Measurements from ENCODE around the gene DMRT2.

Gene DMRT2

DNA sequence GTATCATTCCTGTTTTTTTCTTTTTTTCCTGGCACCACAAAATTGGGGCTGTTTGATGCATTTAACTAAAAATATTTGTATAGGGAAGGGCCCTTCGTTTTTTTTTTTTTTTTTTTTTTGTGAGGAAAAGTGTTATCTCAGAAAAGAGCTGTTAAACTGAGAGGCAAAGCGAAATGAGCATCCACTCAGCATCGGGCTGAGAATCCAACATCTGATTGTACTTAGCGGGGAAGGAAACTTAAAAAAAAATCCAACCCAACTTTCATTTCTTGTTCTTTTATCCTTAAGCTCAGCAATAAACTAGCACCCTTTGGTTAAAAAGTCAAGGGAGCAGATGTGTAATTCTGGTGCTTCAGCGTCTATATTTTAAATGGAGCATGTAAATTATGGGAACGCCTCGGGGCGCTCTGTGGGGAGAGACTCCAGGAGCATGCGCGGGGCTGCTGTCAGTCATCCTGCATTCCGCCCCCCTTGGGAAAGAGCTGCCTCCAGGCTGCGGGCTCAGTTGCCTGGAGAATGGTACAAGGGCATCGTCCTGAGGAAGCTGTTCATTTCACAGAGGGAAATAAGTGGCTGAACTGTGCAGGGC, 33.3 kb downstream of the DMRT2 start:
- TF ChIP-seq, protein P1, sequence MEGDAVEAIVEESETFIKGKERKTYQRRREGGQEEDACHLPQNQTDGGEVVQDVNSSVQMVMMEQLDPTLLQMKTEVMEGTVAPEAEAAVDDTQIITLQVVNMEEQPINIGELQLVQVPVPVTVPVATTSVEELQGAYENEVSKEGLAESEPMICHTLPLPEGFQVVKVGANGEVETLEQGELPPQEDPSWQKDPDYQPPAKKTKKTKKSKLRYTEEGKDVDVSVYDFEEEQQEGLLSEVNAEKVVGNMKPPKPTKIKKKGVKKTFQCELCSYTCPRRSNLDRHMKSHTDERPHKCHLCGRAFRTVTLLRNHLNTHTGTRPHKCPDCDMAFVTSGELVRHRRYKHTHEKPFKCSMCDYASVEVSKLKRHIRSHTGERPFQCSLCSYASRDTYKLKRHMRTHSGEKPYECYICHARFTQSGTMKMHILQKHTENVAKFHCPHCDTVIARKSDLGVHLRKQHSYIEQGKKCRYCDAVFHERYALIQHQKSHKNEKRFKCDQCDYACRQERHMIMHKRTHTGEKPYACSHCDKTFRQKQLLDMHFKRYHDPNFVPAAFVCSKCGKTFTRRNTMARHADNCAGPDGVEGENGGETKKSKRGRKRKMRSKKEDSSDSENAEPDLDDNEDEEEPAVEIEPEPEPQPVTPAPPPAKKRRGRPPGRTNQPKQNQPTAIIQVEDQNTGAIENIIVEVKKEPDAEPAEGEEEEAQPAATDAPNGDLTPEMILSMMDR (IDR thresholded peaks at IDR 0.05; ENCODE audit: low read depth, low read length): no peak
- no peak overlapping the region for H3K4me3 ChIP-seq (replicated peaks in 1 of 2; ENCODE audit: low read depth in 2 of 2, low read length in 2 of 2)
- no peak for DNase-seq (ENCODE audit: low read depth in 2 of 2)

DNA sequence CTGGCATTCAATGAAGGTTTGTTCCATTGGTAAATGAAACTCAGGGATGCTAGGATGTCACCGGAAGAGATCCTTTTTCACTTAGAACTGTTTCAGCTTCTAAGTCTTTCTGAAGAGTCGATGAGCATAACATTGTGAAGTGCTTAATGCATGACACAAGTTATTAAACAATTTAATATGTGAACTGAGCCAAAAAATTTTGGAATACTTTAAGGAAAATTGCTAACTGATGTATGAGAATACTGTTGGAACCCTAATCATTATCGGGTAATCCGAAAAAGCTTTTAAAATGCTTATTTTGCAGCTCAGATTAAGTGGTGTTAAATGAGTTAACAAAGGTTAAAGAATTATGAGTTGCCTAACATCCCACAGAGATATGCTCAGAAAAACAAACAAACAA, 34.9 kb downstream of the DMRT2 start:
- no peak for DNase-seq (ENCODE audit: low read depth in 2 of 2)
- TF ChIP-seq, protein P1 (IDR thresholded peaks at IDR 0.05; ENCODE audit: low read depth, low read length): no peak

DNA sequence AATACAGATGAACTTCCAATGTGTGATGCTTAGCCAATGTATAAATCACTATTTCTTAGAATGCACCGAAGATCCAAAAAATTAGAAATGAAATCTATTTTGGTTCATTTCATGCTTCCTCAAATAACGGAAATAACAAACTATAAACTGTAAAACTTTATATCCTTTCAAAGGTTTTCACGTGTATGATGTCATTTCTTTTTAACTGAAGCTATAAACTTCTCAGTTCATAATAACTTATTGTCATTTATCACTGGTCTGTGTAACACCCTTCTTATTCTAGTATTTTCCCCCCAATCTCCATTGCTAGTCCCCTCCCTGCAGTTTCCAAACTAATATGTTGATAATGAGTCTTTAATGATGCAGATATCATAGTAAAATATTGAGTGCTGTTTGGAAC, 36.4 kb downstream of the DMRT2 start:
- TF ChIP-seq, protein P1 (IDR thresholded peaks at IDR 0.05; ENCODE audit: low read depth, low read length): no peak
- DNase-seq (ENCODE audit: low read depth in 2 of 2): no peak
- H3K4me3 ChIP-seq (replicated peaks in 1 of 2; ENCODE audit: low read depth in 2 of 2, low read length in 2 of 2): no peak overlapping the region

More for the DNA sequence above, 34.9 kb downstream of the DMRT2 start:
- H3K4me3 ChIP-seq (replicated peaks in 1 of 2; ENCODE audit: low read depth in 2 of 2, low read length in 2 of 2): no peak overlapping the region

DNA sequence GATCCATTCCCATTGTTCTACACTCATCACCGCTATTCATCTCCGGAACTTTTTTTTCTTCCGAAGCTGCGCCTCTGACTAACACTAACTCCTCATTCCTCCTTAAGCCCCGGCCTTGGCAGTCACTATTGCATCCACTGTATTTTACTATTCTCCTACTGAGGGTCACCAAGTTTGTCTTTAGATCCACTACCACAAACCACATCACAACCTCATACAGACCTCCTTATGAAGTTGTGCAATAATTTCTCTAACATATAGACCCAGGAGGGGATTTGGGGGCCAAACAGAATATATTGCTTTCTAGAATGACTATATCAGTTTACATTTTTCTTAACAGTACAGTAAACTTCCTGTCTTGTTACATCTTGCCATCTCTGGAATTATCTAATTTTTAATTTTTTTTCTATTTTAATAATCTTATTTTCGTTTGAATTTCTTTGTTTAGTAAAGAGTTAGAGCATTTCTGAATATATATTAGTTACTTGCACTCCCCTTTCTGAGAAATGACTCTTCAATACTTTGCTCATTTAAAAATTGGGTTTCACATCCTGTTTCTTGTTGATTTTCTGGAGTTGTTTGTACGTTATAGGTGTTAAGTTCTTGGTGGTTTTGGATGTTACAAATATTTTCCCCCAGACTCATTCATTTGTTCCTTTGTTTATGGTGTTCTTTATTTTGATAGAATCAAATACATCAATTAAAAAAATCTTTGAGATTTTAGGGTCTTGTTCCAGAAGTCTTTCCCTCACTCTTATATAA, 37.1 kb downstream of the DMRT2 start:
- DNase-seq (ENCODE audit: low read depth in 2 of 2): no peak

DNA sequence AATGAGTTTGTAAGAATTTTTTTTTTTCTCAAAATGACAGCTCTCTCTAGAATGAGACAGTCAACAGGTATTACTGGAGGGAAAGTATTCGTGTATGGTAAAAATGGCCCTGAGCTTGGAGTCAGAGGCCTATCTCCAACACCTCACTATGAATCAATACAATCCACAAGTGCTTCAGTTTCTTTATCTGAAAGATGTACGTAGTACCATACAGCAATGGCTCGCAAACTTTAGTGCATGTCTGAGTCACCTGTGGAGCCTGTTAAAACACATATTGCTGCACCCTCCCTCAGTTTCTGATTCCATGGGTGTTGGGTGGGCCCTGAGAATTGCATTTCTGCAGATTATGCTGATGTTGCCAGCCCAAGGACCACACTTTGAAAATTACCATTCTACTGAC, 44.6 kb downstream of the DMRT2 start:
- DNase-seq (ENCODE audit: low read depth in 2 of 2): no peak
- no peak overlapping the region for H3K4me3 ChIP-seq (replicated peaks in 1 of 2; ENCODE audit: low read depth in 2 of 2, low read length in 2 of 2)
- TF ChIP-seq, protein P1 (IDR thresholded peaks at IDR 0.05; ENCODE audit: low read depth, low read length): no peak

More for the DNA sequence above, 37.1 kb downstream of the DMRT2 start:
- TF ChIP-seq, protein P1 (IDR thresholded peaks at IDR 0.05; ENCODE audit: low read depth, low read length): no peak
- no peak overlapping the region for H3K4me3 ChIP-seq (replicated peaks in 1 of 2; ENCODE audit: low read depth in 2 of 2, low read length in 2 of 2)

DNA sequence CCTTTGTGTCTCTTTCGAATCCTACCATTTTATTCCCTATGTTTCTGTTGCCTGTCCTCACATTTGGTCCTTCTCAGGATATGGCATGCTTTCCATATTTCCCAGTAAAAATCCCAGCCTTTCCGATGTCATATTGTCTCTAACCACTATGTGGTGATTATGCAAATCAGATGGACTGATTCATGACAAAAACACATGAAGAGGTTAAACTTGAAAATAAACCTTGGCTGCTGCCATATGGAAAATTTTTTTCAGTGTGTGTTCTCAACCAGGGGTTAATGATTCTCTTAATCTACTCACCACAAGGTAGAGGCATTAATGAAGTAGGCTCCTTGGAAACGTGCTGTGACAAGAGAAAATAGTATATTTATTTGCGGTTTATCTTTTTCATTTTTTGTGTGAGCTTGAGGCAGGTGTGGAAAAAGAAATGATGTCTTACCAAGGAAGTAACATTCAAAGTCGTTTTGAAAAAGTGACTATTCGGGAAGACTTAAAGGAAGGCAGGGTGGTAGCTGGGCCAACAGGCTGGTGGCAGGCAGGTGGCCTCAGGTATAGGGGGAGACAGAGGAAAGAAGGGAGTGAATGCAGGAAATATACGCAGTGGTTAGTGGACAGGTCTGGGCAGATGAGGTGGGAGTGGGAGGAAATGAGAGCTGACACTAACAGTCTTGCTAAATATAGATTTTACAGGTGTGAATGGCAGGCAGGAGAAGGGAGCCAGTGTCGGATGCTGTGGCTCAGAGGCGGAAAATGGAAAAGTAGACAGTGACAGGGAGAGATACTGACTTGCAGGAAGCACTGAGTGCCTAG, 46.2 kb downstream of the DMRT2 start:
- TF ChIP-seq, protein P1 (IDR thresholded peaks at IDR 0.05; ENCODE audit: low read depth, low read length): no peak
- DNase-seq (ENCODE audit: low read depth in 2 of 2): no peak
- no peak overlapping the region for H3K4me3 ChIP-seq (replicated peaks in 1 of 2; ENCODE audit: low read depth in 2 of 2, low read length in 2 of 2)

Measured in cardiac fibroblast (primary cell).